Caco-2 (cell line): ENCODE data around the gene FAXC. TPM values are rescaled to one million over a fixed set of nuclear protein-coding genes. Genes with fewer than 3 reads are reported as not detected.

Experiments used
- BruUV-seq: library from RNA; stranded (reverse); fragments of 400-500 nt; replicated peaks from 2 replicates; lab custom pipeline; 2021; lab: Mats Ljungman, UMichigan
- CTCF ChIA-PET: fragments of 300-600 bp; sonication (Branson Sonifier 250); formaldehyde crosslinking; loops from one replicate; lab custom pipeline; 2022; ENCODE audit warnings: antibody characterized with exemption; lab: Charles Lee
- POLR2A ChIA-PET: fragments of 300-600 bp; sonication (Branson Sonifier 250); formaldehyde crosslinking; loops from one replicate; lab custom pipeline; 2022; ENCODE audit warnings: antibody characterized with exemption; lab: Charles Lee
- DNase-seq, 2 experiments: peaks; one replicate each; pipeline versions ENCODE4 v3.0.0 to v3.0.0-alpha.2; 2020 to 2022
- H3K27me3 ChIP-seq: replicated peaks from 2 replicates; pipeline ENCODE4 v1.6.0; 2011; ENCODE audit warnings: low read length; ENCODE audit not compliant: control insufficient read depth, insufficient read depth
- H3K36me3 ChIP-seq: 2 replicates; pipeline ENCODE4 v1.5.1; 2011; ENCODE audit warnings: low read length; ENCODE audit not compliant: control insufficient read depth, insufficient read depth
- H3K4me1 ChIP-seq: fragments of 250-450 bp; sonication (Bioruptor Pico); 2 replicates; pipeline ENCODE4 v1.5.1; 2020; ENCODE audit warnings: mild to moderate bottlenecking
- H3K4me3 ChIP-seq: 2 replicates; pipeline ENCODE4 v1.5.1; 2011; ENCODE audit warnings: low read depth, mild to moderate bottlenecking, control low read depth, low read length
- H3K9me3 ChIP-seq: fragments of 250-450 bp; sonication (Bioruptor Pico); 2 replicates; pipeline ENCODE4 v1.5.1; 2020; ENCODE audit warnings: mild to moderate bottlenecking, moderate library complexity
- H3K27ac Mint-ChIP-seq: one replicate; pipeline ENCODE4 v1.8.0; 2022; ENCODE audit warnings: mixed read lengths; ENCODE audit not compliant: unreplicated experiment
- H3K27me3 Mint-ChIP-seq: one replicate; pipeline ENCODE4 v1.8.0; 2022; ENCODE audit warnings: mixed read lengths; ENCODE audit not compliant: insufficient read depth, unreplicated experiment
- H3K36me3 Mint-ChIP-seq: one replicate; pipeline ENCODE4 v1.8.0; 2022; ENCODE audit warnings: mild to moderate bottlenecking, mixed read lengths; ENCODE audit not compliant: insufficient read depth, unreplicated experiment
- H3K4me1 Mint-ChIP-seq: one replicate; pipeline ENCODE4 v1.8.0; 2022; ENCODE audit warnings: low read depth, mixed read lengths; ENCODE audit not compliant: unreplicated experiment
- H3K4me3 Mint-ChIP-seq: one replicate; pipeline ENCODE4 v1.8.0; 2022; ENCODE audit warnings: mild to moderate bottlenecking, moderate library complexity, mixed read lengths; ENCODE audit not compliant: unreplicated experiment
- H3K9me3 Mint-ChIP-seq: one replicate; pipeline ENCODE4 v1.8.0; 2022; ENCODE audit warnings: mixed read lengths; ENCODE audit not compliant: unreplicated experiment
- intact Hi-C: fragments of 100-400 bp; cut with micrococcal nuclease; formaldehyde crosslinking; loops from one replicate; pipeline ENCODE4 v1.10.0; 2022; ENCODE audit not compliant: unreplicated experiment
- total RNA-seq: library from RNA; stranded (reverse); gene quantifications from 2 replicates; pipeline ENCODE4 v1.2.3, GENCODE V29; 2022
- TF ChIP-seq, protein P1 (sequence below), 2 experiments: fragments of 200-600 bp in 1 of 2; IDR thresholded peaks; 1 replicate in 1 of 2; 2 replicates in 1 of 2; pipeline versions ENCODE4 v1.5.1 to v1.8.0; 2011 to 2022; ENCODE audit warnings: antibody characterized with exemption in 1 of 2, control low read depth in 1 of 2, inconsistent platforms in 1 of 2, low read depth in 1 of 2, low read length in 1 of 2, mild to moderate bottlenecking in 1 of 2, moderate library complexity in 1 of 2; ENCODE audit not compliant: insufficient read depth in 1 of 2, severe bottlenecking in 1 of 2, unreplicated experiment in 1 of 2

Gene FAXC
- total RNA-seq, 1 experiment from 2014 or later, result 0.16 TPM

DNA sequence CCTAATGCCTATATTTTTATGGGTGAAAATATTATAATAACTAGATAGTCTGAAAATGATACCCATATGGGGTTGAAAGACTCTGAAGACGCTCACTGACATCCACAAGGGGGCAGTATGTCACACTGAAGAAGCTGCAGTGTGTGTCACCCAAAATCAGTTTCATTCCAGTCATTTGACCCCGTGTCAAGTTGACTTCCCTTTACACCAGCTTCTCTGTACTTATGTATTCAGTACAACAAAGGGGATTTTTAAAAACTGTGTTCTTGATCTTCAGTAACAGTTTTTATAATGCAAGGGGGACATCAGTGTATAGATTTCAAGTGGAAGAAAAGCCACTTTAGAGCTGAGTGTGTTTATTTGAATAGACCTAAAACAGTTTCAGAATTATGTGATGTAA lies 19.3 kb downstream of the FAXC start:
- no TSS peak for BruUV-seq
- Mint-ChIP-seq H3K36me3 (no peaks in the 10 kb centered on the region), H3K9me3 (no peaks in the 10 kb centered on the region)

DNA sequence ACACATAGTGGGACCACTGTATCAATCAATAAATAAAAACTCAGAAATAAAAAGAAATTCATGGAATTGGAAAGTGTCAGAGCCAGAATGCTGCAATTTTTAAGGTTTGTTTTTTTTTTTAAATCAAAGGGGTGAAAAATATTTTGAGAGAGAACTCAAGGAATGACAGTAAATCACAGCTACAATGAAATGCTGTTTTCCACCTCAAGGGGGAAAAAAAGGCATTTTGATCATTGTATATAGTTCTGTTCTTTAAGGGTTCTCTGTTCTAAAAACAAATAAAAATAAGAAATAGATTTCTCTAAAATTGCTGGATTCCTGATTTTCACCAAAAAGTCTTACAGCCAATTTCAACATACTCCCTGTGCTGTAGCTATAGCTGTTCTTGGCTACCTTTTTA lies 24.5 kb downstream of the FAXC start:
- TF ChIP-seq, protein P1, sequence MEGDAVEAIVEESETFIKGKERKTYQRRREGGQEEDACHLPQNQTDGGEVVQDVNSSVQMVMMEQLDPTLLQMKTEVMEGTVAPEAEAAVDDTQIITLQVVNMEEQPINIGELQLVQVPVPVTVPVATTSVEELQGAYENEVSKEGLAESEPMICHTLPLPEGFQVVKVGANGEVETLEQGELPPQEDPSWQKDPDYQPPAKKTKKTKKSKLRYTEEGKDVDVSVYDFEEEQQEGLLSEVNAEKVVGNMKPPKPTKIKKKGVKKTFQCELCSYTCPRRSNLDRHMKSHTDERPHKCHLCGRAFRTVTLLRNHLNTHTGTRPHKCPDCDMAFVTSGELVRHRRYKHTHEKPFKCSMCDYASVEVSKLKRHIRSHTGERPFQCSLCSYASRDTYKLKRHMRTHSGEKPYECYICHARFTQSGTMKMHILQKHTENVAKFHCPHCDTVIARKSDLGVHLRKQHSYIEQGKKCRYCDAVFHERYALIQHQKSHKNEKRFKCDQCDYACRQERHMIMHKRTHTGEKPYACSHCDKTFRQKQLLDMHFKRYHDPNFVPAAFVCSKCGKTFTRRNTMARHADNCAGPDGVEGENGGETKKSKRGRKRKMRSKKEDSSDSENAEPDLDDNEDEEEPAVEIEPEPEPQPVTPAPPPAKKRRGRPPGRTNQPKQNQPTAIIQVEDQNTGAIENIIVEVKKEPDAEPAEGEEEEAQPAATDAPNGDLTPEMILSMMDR (IDR thresholded peaks at IDR 0.05; ENCODE audit: insufficient read depth in 1 of 2, low read depth in 1 of 2, low read length in 1 of 2, severe bottlenecking in 1 of 2, unreplicated experiment in 1 of 2), result no peak
- ChIA-PET POLR2A (no interaction called here), CTCF (interaction anchor here (0.9 kb wide), 1 partner anchor 9 kb away, joined by 3 read pairs; no protein-coding TSS in a partner anchor)
- H3K4me3 Mint-ChIP-seq, result no peak overlapping the region
- H3K4me1 ChIP-seq, result no peaks in the 10 kb centered on the region
- intact Hi-C loops, result no loop called here
- no peaks in the 10 kb centered on the region for H3K4me1 Mint-ChIP-seq
- H3K36me3 Mint-ChIP-seq, result no peaks in the 10 kb centered on the region
- H3K36me3 ChIP-seq, result no peaks in the 10 kb centered on the region
- no peak overlapping the region for H3K4me3 ChIP-seq
- H3K27ac Mint-ChIP-seq, result no peak overlapping the region
- H3K27me3 Mint-ChIP-seq, result peaks cover 6% of the 10 kb centered on the region
- BruUV-seq, result no TSS peak
- no peak for DNase-seq
- no peaks in the 10 kb centered on the region for H3K9me3 Mint-ChIP-seq
- H3K27me3 ChIP-seq, result no peaks in the 10 kb centered on the region
- H3K9me3 ChIP-seq, result no peaks in the 10 kb centered on the region

More for the DNA sequence above, 19.3 kb downstream of the FAXC start:
- TF ChIP-seq, protein P1 (IDR thresholded peaks at IDR 0.05; ENCODE audit: insufficient read depth in 1 of 2, low read depth in 1 of 2, low read length in 1 of 2, severe bottlenecking in 1 of 2, unreplicated experiment in 1 of 2), result peak; percentile 49 to 66
- peak in 1 of 2 experiments; percentile 53 for DNase-seq
- Mint-ChIP-seq H3K27ac (no peak overlapping the region), H3K4me3 (no peak overlapping the region), H3K27me3 (no peaks in the 10 kb centered on the region), H3K4me1 (no peaks in the 10 kb centered on the region)
- ChIA-PET CTCF (interaction anchor here (0.6 to 1.1 kb wide), 4 partner anchors 14 to 1276 kb away, joined by 3 to 6 read pairs (median 4); partner anchors contain the start of genes FAXC and PNISR), POLR2A (interaction anchor here (1.4 kb wide), 1 partner anchor 63 kb away, joined by 5 read pairs; no protein-coding TSS in a partner anchor)
- no peaks in the 10 kb centered on the region for H3K4me1 ChIP-seq
- intact Hi-C loops, result loop anchor here (1.0 kb wide), 2 partner anchors 95 to 416 kb away; partner anchors contain the start of gene PNISR
- H3K4me3 ChIP-seq, result no peak overlapping the region
- no peaks in the 10 kb centered on the region for H3K36me3 ChIP-seq
- no peaks in the 10 kb centered on the region for H3K27me3 ChIP-seq
- H3K9me3 ChIP-seq, result no peaks in the 10 kb centered on the region

DNA sequence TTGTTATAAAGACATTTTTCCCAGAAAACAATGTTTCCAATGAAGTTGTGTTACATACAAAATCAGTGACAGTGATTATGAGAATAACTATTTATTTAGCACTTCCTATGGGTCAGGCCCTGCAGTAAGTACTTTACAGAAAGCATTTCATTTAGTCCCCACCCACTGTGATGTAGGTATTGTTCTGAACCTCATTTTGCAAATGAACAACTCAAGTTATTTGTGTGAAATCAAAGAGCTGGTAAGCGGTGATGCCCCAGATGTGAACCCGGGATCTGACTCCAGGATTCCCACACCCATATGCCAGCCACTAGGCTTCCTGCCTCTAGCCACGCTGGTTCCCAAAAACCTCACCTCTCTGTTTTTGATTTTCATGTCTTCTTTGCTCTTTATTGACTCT lies 30.9 kb downstream of the FAXC start:
- Histone ChIP-seq H3K9me3 (no peaks in the 10 kb centered on the region), H3K4me3 (no peak overlapping the region), H3K4me1 (no peaks in the 10 kb centered on the region), H3K36me3 (no peaks in the 10 kb centered on the region), H3K27me3 (no peaks in the 10 kb centered on the region; the same call in 1 of the 2 replicates)
- DNase-seq, result no peak
- ChIA-PET CTCF (no interaction called here), POLR2A (no interaction called here)
- no TSS peak for BruUV-seq
- no peaks in the 10 kb centered on the region for H3K4me1 Mint-ChIP-seq
- H3K4me3 Mint-ChIP-seq, result no peak overlapping the region
- no peak overlapping the region for H3K27ac Mint-ChIP-seq
- H3K27me3 Mint-ChIP-seq, result peaks cover 13% of the 10 kb centered on the region
- no peaks in the 10 kb centered on the region for H3K36me3 Mint-ChIP-seq
- intact Hi-C loops, result no loop called here
- H3K9me3 Mint-ChIP-seq, result no peaks in the 10 kb centered on the region
- TF ChIP-seq, protein P1 (IDR thresholded peaks at IDR 0.05; ENCODE audit: insufficient read depth in 1 of 2, low read depth in 1 of 2, low read length in 1 of 2, severe bottlenecking in 1 of 2, unreplicated experiment in 1 of 2), result no peak
